ENCODE results near the gene CREB3L1.
A peak's percentile ranks its signal among the peaks of the same experiment; 100 is the strongest.

CREB3L1 gene

DNA sequence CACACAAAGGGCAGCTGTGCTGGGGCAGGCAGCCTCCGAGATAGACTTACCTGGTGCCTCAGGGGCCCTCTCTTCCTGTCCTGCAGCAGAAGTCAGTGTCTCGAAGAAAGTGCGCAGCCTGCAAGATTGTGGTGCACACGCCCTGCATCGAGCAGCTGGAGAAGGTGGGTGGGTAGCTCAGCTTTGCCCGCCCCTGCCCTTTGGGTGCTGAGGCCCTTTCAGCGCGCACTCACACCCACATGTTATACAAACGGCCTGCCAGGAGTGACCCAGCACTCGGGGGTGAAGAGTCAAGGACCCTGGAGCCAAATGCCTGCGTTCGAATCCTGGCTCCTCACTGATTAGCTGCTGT is 90.4 kb downstream of the CREB3L1 start:
- no peak for DNase-seq

DNA sequence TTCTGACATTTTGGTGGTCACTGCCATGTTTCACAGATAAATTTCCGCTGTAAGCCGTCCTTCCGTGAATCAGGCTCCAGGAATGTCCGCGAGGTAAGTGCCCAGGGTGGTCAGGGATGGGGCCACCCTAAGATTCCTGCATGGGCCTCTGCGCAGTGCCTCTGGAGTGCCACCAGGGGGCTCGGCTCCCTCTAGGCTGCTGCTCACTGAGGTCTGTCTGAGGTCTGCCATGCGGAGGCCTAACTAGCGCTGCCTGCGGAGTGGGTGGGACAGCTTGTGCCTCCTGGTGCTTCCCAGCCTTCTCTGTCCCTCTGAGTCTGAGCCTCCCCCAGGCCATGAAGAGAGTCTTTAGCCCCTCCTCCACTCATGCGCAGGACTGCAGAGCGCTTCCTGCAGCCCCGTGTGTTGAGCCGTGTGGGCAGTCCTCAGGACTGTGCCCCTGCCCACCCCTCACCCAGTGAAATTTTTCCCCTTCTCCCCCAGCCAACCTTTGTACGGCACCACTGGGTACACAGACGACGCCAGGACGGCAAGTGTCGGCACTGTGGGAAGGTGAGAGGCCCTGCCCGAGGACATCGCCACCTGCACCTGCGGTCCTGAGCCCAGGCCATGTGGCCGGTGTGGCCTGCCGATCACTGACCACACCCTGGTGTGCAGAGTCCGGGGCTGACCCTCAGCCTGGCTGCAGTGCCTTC is 92.1 kb downstream of the CREB3L1 start:
- peak; percentile 63 for DNase-seq

DNA sequence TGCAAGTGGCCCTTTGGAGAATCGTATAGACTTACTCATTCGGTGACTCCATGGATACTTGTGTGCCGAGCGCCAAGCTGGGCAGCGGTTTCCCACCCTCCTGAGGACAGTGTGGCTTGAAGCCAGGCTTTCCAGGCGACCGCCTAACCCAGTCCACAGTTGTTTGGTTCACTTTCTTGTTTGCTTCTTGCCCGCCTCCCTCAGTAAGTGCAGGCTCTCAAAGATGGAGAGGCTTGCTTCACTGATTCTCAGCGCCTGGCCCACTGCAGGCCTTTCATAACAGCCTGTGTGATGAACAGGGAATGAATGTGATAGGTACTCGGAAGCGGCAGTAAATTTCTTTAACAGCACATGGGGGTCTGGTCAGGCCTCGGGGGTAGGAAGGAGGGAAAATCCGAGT is 92.8 kb downstream of the CREB3L1 start:
- no peak for DNase-seq

Data from stimulated activated CD4-positive, alpha-beta T cell treated with anti-CD3 and anti-CD28 coated beads, Interleukin-4, amount 100 ng/mL, for 1 hour (primary cell).